Karpas-422 (cell line): ENCODE measurements around the gene SLC30A5. TPM values are rescaled to one million over a fixed set of nuclear protein-coding genes. Genes with fewer than 3 reads are reported as not detected.

Source experiments
- DNase-seq: peaks from one replicate; pipeline ENCODE4 v3.0.0-alpha.2; 2015
- H2AFZ ChIP-seq: fragments of 200-600 bp; sonication (generic); 2 replicates; pipeline ENCODE4 v1.6.1; 2014; ENCODE audit warnings: antibody characterized with exemption, low read length, mixed read lengths
- H3K27ac ChIP-seq: fragments of 200-600 bp; sonication (generic); 2 replicates; pipeline ENCODE4 v1.5.1; 2014; ENCODE audit warnings: mild to moderate bottlenecking, low read length, moderate library complexity
- H3K27me3 ChIP-seq: fragments of 200-600 bp; sonication (generic); 2 replicates; pipeline ENCODE4 v1.6.1; 2014; ENCODE audit warnings: low read length, mixed read lengths
- H3K36me3 ChIP-seq: fragments of 200-600 bp; sonication (generic); 2 replicates; pipeline ENCODE4 v1.6.1; 2014; ENCODE audit warnings: low read length, mixed read lengths; ENCODE audit not compliant: insufficient read depth
- H3K4me1 ChIP-seq: fragments of 200-600 bp; sonication (generic); 2 replicates; pipeline ENCODE4 v1.6.1; 2014; ENCODE audit warnings: mild to moderate bottlenecking, low read length, mixed read lengths
- H3K4me2 ChIP-seq: fragments of 200-600 bp; sonication (generic); 2 replicates; pipeline ENCODE4 v1.6.1; 2014; ENCODE audit warnings: low read length, low read depth, mild to moderate bottlenecking; ENCODE audit not compliant: poor library complexity, severe bottlenecking
- H3K4me3 ChIP-seq: fragments of 200-600 bp; sonication (generic); 2 replicates; pipeline ENCODE4 v1.5.1; 2014; ENCODE audit warnings: mild to moderate bottlenecking, antibody characterized with exemption, low read length, mixed read lengths
- H3K79me2 ChIP-seq: fragments of 200-600 bp; sonication (generic); 2 replicates; pipeline ENCODE4 v1.6.1; 2014; ENCODE audit warnings: mild to moderate bottlenecking, low read length, mixed read lengths
- H3K9ac ChIP-seq: fragments of 200-600 bp; sonication (generic); 2 replicates; pipeline ENCODE4 v1.6.0; 2014; ENCODE audit warnings: low read length
- H3K9me2 ChIP-seq: fragments of 200-600 bp; sonication (generic), shearing (Covaris generic); replicated peaks from 2 replicates; pipeline ENCODE4 v1.6.0; 2014; ENCODE audit warnings: mild to moderate bottlenecking, low read length, moderate library complexity; ENCODE audit not compliant: insufficient read depth
- H3K9me3 ChIP-seq: fragments of 300-700, 200-600 bp; sonication (generic); 2 replicates; pipeline ENCODE4 v1.6.1; 2014; ENCODE audit warnings: low read length, mixed read lengths
- H4K20me1 ChIP-seq: fragments of 200-600 bp; sonication (generic); 2 replicates; pipeline ENCODE4 v1.6.1; 2014; ENCODE audit warnings: mild to moderate bottlenecking, antibody characterized with exemption, low read length, low read depth; ENCODE audit not compliant: insufficient read depth
- total RNA-seq: library from RNA; depleted of rRNA; stranded (reverse); fragments of >200 nt; shearing (Covaris generic); gene quantifications from 2 replicates; pipeline ENCODE4 v1.2.3, GENCODE V29; 2014; ENCODE audit warnings: low replicate concordance

Gene SLC30A5
- total RNA-seq, 1 experiment from 2014 or later = 66.1 TPM

DNA sequence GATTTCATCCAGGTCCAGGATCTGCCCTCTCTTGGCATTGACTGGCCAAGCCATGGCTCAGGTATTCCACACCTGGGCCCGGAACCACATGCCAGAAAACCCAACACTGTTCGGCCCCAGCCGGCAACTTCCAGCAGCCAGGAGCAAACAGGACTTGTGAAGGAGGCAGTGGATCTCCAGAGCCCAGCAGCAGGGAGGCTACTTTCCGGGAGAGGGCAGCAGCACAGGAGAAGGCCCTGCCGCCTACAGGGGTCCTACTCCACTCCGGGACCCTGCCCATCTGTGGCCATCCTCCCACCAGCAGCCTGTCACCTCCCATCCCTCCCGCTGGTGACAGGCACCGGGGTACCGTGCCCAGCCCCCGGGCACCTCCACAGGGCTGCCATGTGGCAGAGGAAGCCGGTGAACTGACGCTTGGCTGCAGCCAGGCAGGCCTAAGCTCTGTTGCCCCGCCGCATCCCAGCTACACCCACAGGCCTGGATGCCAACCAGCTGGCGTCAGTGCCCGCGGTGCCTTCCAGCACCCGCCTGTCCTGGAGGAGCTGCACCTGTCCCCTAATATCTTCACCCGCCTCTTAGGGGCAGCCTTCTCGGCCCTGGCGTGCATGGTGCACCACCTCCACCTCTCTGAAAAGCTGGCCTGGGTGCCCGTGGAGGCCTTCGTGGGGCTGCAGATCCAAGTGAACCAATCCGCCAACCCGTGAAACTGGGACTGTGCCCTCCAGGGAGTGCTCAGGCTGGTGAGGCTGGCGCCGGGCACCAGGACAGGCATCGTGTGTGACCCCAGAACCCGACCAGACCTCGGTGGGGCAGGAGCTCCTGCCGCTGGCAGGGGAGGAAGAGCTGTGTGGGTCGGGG is 18.9 kb upstream of the SLC30A5 start:
- Histone ChIP-seq H3K27ac (no peak overlapping the region), H2AFZ (no peak overlapping the region), H3K36me3 (no peaks in the 10 kb centered on the region), H4K20me1 (no peaks in the 10 kb centered on the region), H3K4me3 (no peak overlapping the region), H3K79me2 (no peaks in the 10 kb centered on the region), H3K9me3 (no peaks in the 10 kb centered on the region), H3K9me2 (no peaks in the 10 kb centered on the region), H3K27me3 (no peaks in the 10 kb centered on the region), H3K9ac (no peak overlapping the region), H3K4me2 (no peak overlapping the region), H3K4me1 (no peaks in the 10 kb centered on the region)
- no peak for DNase-seq

DNA sequence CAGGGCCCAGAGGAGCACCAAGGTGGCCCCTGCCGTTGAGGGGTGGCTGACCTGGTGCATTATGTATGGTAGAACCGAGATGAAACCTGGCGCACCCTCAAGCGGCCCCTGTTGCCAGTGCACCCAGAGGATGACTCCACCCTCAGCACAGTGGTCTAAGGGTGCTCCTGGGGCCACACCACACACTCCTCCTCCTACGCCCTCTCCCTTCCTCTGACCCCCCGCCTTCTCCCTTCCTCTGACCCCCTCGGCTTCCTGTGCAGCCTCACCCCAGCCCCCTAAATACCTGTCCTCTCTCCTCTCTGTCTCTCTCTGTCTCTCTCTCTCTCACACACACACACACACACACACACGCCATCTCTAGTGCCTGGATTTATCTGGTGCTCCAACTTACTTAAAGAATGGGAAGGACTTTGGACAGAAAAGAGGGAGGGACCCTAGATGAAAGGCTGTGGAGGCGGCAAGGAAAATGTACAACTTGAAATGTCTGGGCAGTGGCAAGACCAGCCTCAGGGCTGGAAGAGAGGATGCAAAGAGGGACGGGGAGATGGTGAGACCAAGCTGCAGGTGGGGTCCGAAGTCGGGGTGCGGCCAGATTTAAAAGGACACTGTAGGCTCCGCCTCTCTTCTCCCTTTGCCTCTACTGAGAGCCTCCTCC is 18.2 kb upstream of the SLC30A5 start:
- Histone ChIP-seq H3K36me3 (no peaks in the 10 kb centered on the region), H3K4me1 (no peaks in the 10 kb centered on the region), H3K27me3 (no peaks in the 10 kb centered on the region), H2AFZ (no peak overlapping the region), H3K79me2 (no peaks in the 10 kb centered on the region), H3K4me2 (no peak overlapping the region), H3K4me3 (no peak overlapping the region), H3K9me2 (no peaks in the 10 kb centered on the region), H3K9ac (no peak overlapping the region), H3K27ac (no peak overlapping the region), H3K9me3 (no peaks in the 10 kb centered on the region), H4K20me1 (no peaks in the 10 kb centered on the region)
- DNase-seq = no peak

DNA sequence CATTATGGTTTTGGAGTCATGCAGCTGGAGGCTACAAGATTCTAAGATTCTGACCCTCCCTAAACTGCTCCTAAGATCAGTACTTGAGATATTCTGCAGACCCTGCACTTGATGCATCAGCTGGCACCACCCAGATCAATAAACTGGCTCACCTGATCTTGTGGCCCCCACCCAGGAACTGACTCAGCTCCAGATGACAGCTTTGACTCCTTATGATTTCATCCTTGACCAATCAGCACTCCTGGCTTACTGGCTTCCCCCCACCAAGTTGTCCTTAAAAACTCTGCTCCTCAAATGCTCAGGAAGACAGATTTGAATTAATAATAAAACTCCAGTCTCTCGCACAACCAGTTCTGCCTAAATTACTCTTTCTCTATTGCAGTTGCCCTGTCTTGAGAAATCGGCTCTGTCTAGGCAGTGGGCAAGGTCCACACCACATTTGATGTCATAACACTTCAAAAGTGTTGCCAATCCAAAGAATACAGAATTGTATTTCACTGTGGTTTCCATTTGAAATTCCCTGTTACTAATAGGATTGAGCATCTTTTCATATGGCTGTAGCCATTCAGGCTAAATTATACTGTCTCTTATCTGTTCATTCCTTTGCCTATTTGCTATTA is 14.8 kb upstream of the SLC30A5 start:
- no peaks in the 10 kb centered on the region for H3K79me2 ChIP-seq
- no peak overlapping the region for H3K4me3 ChIP-seq

DNA sequence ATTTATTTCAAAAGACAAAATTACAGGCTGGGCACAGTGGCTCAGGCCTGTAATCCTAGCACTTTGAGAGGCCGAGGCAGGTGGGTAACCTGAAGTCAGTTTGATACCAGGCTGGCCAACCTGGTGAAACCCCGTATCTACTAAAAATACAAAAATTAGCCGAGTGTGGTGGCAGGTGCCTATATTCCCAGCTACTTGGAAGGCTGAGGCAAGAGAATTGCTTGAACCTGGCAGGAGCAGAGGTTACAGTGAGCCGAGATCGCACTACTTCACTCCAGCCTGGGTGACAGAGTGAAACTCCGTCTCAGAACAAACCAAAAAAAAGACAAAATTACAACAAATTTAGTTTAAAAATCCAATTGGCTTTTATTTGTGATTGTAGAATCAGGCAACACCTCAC is 14.3 kb upstream of the SLC30A5 start:
- Histone ChIP-seq H3K79me2 (no peaks in the 10 kb centered on the region), H3K27ac (no peak overlapping the region), H3K9ac (no peak overlapping the region), H3K4me2 (no peak overlapping the region), H3K36me3 (no peaks in the 10 kb centered on the region), H3K4me1 (peaks cover 12% of the 10 kb centered on the region; the same call in 1 of the 2 replicates), H3K9me3 (no peaks in the 10 kb centered on the region), H3K4me3 (no peak overlapping the region), H3K27me3 (no peaks in the 10 kb centered on the region), H4K20me1 (no peaks in the 10 kb centered on the region), H3K9me2 (no peaks in the 10 kb centered on the region), H2AFZ (no peak overlapping the region)
- no peak for DNase-seq

More for the DNA sequence above, 14.8 kb upstream of the SLC30A5 start:
- Histone ChIP-seq H3K9me2 (no peaks in the 10 kb centered on the region), H4K20me1 (no peaks in the 10 kb centered on the region), H3K9ac (no peak overlapping the region), H3K27ac (no peak overlapping the region), H3K4me1 (peaks cover 8% of the 10 kb centered on the region; the same call in 1 of the 2 replicates), H3K36me3 (no peaks in the 10 kb centered on the region), H3K27me3 (no peaks in the 10 kb centered on the region), H2AFZ (no peak overlapping the region), H3K9me3 (no peaks in the 10 kb centered on the region), H3K4me2 (no peak overlapping the region)
- DNase-seq = no peak

DNA sequence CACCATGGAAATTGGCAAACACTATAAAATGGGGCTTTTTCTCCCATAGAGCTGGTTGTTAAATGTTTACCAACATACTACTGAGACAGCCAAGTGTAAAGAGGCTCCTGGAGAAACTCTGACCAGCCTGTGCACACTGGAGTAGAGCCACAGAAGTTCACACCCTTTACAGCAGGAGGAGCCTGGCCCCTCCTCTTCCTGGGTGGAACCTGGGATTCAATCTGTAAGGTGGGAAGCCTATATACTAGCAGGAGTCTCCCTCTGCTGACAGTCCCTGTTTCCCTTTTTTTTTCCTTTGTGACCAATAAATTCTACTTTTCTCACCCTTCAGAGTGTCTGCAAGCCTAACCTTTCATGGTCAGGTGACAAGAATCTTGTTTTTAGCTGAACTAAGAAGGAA is 10.4 kb upstream of the SLC30A5 start:
- peak overlapping the region; percentile 52; the same call in 1 of the 2 replicates for H2AFZ ChIP-seq
- H3K79me2 ChIP-seq = no peaks in the 10 kb centered on the region
- H3K4me2 ChIP-seq = no peak overlapping the region

DNA sequence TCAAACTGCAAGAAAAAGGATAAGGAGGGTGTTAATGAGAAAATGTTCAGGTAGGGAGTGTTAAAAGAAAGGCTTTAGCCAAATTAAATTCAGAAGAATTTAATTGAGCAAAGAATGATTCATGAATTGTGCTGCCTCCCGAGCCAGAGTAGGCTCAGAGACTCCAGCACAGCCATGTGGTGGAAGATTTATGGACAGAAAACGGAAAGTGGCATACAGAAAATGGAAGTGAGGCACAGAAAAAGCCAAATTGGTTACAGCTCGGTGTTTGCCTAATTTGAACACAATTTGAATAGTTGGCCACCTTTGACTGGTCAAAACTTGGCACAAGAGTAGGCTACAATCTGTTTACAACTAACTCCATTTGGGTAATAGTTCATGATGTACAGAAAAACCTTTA is 9.6 kb upstream of the SLC30A5 start:
- Histone ChIP-seq H3K79me2 (no peaks in the 10 kb centered on the region), H3K4me1 (peaks cover 12% of the 10 kb centered on the region; the same call in 1 of the 2 replicates)

More for the DNA sequence above, 10.4 kb upstream of the SLC30A5 start:
- no peak overlapping the region for H3K27ac ChIP-seq
- no peaks in the 10 kb centered on the region for H3K9me3 ChIP-seq
- no peaks in the 10 kb centered on the region for H3K27me3 ChIP-seq
- H3K9me2 ChIP-seq = no peaks in the 10 kb centered on the region
- no peak overlapping the region for H3K4me3 ChIP-seq
- no peaks in the 10 kb centered on the region for H4K20me1 ChIP-seq
- DNase-seq = no peak
- H3K36me3 ChIP-seq = no peaks in the 10 kb centered on the region
- H3K9ac ChIP-seq = no peak overlapping the region
- H3K4me1 ChIP-seq = peaks cover 12% of the 10 kb centered on the region; the same call in 1 of the 2 replicates

DNA sequence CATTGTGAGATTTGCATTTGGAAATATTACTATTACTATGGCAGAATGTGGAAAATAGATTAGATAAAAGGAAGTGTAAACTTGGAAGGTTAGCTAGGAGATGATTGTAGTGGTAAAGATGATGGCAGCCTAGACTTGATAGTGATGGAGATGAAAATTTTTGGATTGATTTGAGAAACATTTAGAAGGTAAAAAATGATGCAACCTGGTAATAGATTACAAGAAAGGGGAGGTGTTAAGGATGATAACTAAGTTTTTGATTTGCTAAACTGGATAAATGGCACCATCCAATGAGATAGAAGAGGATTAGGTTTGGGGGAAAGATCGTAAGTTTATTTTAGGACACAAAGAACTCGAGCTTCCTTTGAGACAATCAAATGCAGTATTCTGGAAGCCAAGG is 8.9 kb upstream of the SLC30A5 start:
- Histone ChIP-seq H3K27me3 (no peaks in the 10 kb centered on the region), H2AFZ (0 out of 2 replicates have a peak overlapping the region, but pooled peaks have one; percentile 52), H3K4me3 (no peak overlapping the region), H3K4me1 (peaks cover 12% of the 10 kb centered on the region; the same call in 1 of the 2 replicates), H3K36me3 (no peaks in the 10 kb centered on the region), H3K9me3 (no peaks in the 10 kb centered on the region), H3K79me2 (no peaks in the 10 kb centered on the region), H3K27ac (no peak overlapping the region), H3K9me2 (no peaks in the 10 kb centered on the region), H3K9ac (no peak overlapping the region), H4K20me1 (no peaks in the 10 kb centered on the region), H3K4me2 (no peak overlapping the region)
- DNase-seq = no peak

More for the DNA sequence above, 9.6 kb upstream of the SLC30A5 start:
- no peaks in the 10 kb centered on the region for H3K9me3 ChIP-seq
- no peak overlapping the region for H3K4me3 ChIP-seq
- no peak overlapping the region for H3K9ac ChIP-seq
- H3K4me2 ChIP-seq = no peak overlapping the region
- peak overlapping the region; percentile 52 for H2AFZ ChIP-seq
- no peaks in the 10 kb centered on the region for H3K36me3 ChIP-seq
- no peaks in the 10 kb centered on the region for H3K9me2 ChIP-seq
- no peak overlapping the region for H3K27ac ChIP-seq
- H4K20me1 ChIP-seq = no peaks in the 10 kb centered on the region
- no peak for DNase-seq
- no peaks in the 10 kb centered on the region for H3K27me3 ChIP-seq

DNA sequence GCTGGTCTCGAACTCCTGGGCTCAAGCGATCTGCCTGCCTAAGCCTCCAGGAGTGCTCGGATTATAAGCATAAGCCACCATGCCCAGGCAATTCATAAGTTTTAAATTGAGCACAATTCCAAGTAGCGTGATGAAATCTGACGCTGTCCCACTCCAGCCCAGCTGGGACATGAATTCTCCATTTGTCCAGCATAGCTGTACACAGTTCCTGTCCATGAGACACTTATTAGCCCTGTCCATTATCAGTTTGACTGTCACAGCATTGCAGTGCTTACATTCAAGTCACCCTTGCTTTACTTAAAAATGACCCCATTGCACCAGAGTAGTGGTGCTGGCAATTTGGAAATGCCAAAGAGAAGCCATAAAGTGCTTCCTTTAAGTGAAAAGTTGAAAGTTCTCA is 7.6 kb upstream of the SLC30A5 start:
- no peak overlapping the region for H3K27ac ChIP-seq
- H4K20me1 ChIP-seq = no peaks in the 10 kb centered on the region
- DNase-seq = no peak

More for the DNA sequence above, 7.6 kb upstream of the SLC30A5 start:
- Histone ChIP-seq H3K79me2 (no peaks in the 10 kb centered on the region), H3K4me2 (no peak overlapping the region), H3K36me3 (no peaks in the 10 kb centered on the region), H3K4me1 (peaks cover 12% of the 10 kb centered on the region; the same call in 1 of the 2 replicates), H3K27me3 (no peaks in the 10 kb centered on the region), H3K9me2 (no peaks in the 10 kb centered on the region), H3K4me3 (no peak overlapping the region), H3K9me3 (no peaks in the 10 kb centered on the region), H2AFZ (no peak overlapping the region), H3K9ac (no peak overlapping the region)
